K562 (cell line): ENCODE data around the gene ATP5F1A.

Source experiments
- KDM4B ChIP-seq, 2 experiments: fragments of 450-650 bp in 1 of 2; sonication (generic) in 1 of 2; IDR thresholded peaks; 2 replicates each; pipeline ENCODE4 v1.6.1; 2016 to 2017; ENCODE audit warnings: borderline replicate concordance in 2 of 2, antibody characterized with exemption in 1 of 2, low read depth in 1 of 2, mild to moderate bottlenecking in 1 of 2
- POLR2A ChIP-seq: fragments of 450-650 bp; conservative IDR thresholded peaks from 2 replicates; pipeline ENCODE4 v1.6.1; 2016
- RFX5 ChIP-seq: IDR thresholded peaks from 2 replicates; pipeline ENCODE4 v1.6.1; 2011; ENCODE audit warnings: low read depth, mild to moderate bottlenecking, improper control_type of control experiment, low read length
- TRIM24 ChIP-seq, 2 experiments: fragments of 450-650 bp; IDR thresholded peaks; 2 replicates each; pipeline ENCODE4 v1.6.1; 2016
- TF ChIP-seq, protein P1 (sequence below): fragments of 150-350 bp; conservative IDR thresholded peaks from 2 replicates; pipeline ENCODE4 v1.6.1; 2014; ENCODE audit warnings: low read length
- TF ChIP-seq, protein P2 (sequence below): IDR thresholded peaks from 3 replicates; pipeline ENCODE4 v1.6.1; 2011; ENCODE audit warnings: borderline replicate concordance, mild to moderate bottlenecking; ENCODE audit not compliant: insufficient read length, insufficient read depth

DNA sequence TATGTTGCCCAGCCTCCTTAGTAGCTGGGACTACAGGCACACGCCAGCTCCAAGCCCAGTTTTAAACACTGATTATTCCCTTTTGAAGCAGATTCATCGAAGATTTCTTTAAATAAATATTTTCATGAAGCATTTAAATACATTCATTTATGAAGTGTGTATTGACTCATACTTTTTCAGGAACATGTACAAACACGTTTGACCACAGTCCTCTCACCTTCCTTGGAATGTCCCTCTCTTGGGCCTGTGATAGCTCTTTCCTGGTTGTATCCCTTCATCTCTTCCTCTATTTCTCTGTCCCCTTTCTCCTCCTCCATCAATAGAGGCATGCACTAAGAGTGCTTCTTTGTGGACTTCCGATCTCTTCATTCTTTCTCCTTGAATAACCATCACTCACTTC lies 28.6 kb downstream of the ATP5F1A start:
- TF ChIP-seq KDM4B (IDR thresholded peaks at IDR 0.05; ENCODE audit: borderline replicate concordance in 2 of 2, low read depth in 1 of 2), result no peak
- TF ChIP-seq, protein P1, sequence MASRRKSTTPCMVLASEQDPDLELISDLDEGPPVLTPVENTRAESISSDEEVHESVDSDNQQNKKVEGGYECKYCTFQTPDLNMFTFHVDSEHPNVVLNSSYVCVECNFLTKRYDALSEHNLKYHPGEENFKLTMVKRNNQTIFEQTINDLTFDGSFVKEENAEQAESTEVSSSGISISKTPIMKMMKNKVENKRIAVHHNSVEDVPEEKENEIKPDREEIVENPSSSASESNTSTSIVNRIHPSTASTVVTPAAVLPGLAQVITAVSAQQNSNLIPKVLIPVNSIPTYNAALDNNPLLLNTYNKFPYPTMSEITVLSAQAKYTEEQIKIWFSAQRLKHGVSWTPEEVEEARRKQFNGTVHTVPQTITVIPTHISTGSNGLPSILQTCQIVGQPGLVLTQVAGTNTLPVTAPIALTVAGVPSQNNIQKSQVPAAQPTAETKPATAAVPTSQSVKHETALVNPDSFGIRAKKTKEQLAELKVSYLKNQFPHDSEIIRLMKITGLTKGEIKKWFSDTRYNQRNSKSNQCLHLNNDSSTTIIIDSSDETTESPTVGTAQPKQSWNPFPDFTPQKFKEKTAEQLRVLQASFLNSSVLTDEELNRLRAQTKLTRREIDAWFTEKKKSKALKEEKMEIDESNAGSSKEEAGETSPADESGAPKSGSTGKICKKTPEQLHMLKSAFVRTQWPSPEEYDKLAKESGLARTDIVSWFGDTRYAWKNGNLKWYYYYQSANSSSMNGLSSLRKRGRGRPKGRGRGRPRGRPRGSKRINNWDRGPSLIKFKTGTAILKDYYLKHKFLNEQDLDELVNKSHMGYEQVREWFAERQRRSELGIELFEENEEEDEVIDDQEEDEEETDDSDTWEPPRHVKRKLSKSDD, result no peak
- no peak for TF ChIP-seq TRIM24 (IDR thresholded peaks at IDR 0.05)
- TF ChIP-seq, protein P2, sequence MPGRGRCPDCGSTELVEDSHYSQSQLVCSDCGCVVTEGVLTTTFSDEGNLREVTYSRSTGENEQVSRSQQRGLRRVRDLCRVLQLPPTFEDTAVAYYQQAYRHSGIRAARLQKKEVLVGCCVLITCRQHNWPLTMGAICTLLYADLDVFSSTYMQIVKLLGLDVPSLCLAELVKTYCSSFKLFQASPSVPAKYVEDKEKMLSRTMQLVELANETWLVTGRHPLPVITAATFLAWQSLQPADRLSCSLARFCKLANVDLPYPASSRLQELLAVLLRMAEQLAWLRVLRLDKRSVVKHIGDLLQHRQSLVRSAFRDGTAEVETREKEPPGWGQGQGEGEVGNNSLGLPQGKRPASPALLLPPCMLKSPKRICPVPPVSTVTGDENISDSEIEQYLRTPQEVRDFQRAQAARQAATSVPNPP, result no peak
- TF ChIP-seq POLR2A, result no peak
- TF ChIP-seq RFX5, result no peak
